ENCODE data around the gene DUS1L. TPM values are rescaled to one million over a fixed set of nuclear protein-coding genes. Genes with fewer than 3 reads are reported as not detected.

DUS1L gene
- polyA plus RNA-seq, 1 donor (not counting 4 experiments of a cell fraction or from before 2014, with no cell fraction given), result 49.1 TPM

DNA sequence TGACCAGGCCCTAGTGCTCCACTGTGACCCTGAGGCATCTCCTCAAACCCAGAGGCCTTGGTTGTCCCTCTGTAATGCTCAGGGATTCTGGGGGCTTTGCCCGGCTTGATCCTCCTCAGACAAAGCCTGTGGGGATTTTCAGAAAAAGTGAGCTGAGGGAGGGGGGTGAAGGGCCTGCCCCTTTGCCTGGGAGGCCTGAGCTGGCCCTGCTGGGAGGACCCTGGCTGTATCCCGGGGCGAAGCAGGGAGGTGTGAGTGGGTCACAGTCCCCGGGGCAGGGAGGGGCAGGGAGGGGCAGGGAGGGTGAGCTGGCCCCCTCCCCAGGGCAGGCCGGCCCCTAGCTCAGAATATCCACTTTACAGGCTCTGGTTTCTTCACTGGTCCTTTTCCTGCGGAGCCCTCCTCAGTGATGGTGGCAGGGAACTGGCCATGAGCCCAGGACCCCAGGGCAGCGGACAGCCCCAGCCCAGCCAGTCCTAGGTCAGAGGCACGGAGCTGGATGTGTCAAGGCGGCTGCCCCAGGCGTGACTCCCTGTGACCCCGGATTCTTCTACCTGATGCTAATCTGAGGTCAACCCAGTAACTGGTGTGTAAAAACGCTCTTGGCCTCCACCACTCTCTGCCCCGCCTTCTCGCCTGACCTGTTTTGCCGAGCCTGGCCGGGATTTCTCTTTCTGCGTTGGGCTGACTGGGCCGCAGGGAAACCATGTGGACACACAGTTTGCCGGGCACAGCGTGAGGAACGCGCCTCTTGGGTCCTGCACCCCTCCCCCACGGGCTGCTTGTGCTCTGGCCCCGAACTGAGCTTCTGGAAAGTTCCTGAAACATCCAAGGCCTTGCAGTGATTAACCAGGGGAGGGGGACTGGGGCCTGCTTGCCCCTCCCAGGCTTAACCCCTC is 38.2 kb upstream of the DUS1L start:
- peak overlapping the region; percentile 2 for H3K4me2 ChIP-seq (ENCODE audit: control insufficient read depth, extremely low read depth, insufficient read depth, low read depth, low read length)
- dilution Hi-C loops (cut with MboI; ENCODE audit: extremely low pct_ligation_motif_present, low sequenced_read_pairs), result no loop called here
- no peak overlapping the region for H2AFZ ChIP-seq (ENCODE audit: control insufficient read depth, low read length)
- no peaks in the 10 kb centered on the region for H3K79me2 ChIP-seq (ENCODE audit: control insufficient read depth, insufficient read depth, low read length)
- peaks cover 2% of the 10 kb centered on the region for H3K9me1 ChIP-seq (ENCODE audit: control insufficient read depth, extremely low read depth, insufficient read depth, low read length)
- FAIRE-seq, result no peak
- no peaks in the 10 kb centered on the region for H4K20me1 ChIP-seq (ENCODE audit: control insufficient read depth, extremely low read depth, insufficient read depth, low read length)
- no peaks in the 10 kb centered on the region for H3K27me3 ChIP-seq (ENCODE audit: control insufficient read depth, extremely low read depth, insufficient read depth, low read length)
- no peak for DNase-seq (ENCODE audit: low read depth, low spot score)
- H3K36me3 ChIP-seq (ENCODE audit: control insufficient read depth in 2 of 2, extremely low read depth in 1 of 2, insufficient read depth in 2 of 2, low read length in 2 of 2), result peaks cover 2 to 6% of the 10 kb centered on the region in 2 experiments
- H3K4me3 ChIP-seq (ENCODE audit: control insufficient read depth in 2 of 3, extremely low read depth in 1 of 3, insufficient read depth in 2 of 3, low read depth in 1 of 3, low read length in 3 of 3), result no peak overlapping the region
- TF ChIP-seq EZH2 (IDR thresholded peaks at IDR 0.05; ENCODE audit: low read length), result no peak
- TF ChIP-seq, protein P1, sequence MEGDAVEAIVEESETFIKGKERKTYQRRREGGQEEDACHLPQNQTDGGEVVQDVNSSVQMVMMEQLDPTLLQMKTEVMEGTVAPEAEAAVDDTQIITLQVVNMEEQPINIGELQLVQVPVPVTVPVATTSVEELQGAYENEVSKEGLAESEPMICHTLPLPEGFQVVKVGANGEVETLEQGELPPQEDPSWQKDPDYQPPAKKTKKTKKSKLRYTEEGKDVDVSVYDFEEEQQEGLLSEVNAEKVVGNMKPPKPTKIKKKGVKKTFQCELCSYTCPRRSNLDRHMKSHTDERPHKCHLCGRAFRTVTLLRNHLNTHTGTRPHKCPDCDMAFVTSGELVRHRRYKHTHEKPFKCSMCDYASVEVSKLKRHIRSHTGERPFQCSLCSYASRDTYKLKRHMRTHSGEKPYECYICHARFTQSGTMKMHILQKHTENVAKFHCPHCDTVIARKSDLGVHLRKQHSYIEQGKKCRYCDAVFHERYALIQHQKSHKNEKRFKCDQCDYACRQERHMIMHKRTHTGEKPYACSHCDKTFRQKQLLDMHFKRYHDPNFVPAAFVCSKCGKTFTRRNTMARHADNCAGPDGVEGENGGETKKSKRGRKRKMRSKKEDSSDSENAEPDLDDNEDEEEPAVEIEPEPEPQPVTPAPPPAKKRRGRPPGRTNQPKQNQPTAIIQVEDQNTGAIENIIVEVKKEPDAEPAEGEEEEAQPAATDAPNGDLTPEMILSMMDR (optimal IDR thresholded peaks at IDR 0.05 in 1 of 3, IDR thresholded peaks at IDR 0.05 in 1 of 3, conservative IDR thresholded peaks at IDR 0.05 in 1 of 3; ENCODE audit: extremely low read depth in 1 of 3, insufficient read depth in 2 of 3, low read length in 3 of 3), result no peak
- H3K9me3 ChIP-seq (ENCODE audit: control insufficient read depth, low read depth, low read length), result no peaks in the 10 kb centered on the region
- peaks cover 39% of the 10 kb centered on the region for H3K4me1 ChIP-seq (ENCODE audit: control insufficient read depth, extremely low read depth, insufficient read depth, low read length)
- no peak overlapping the region for H3K9ac ChIP-seq (ENCODE audit: control insufficient read depth, extremely low read depth, insufficient read depth, low read length)
- no peak overlapping the region for H3K27ac ChIP-seq (ENCODE audit: control insufficient read depth, insufficient read depth, low read length)

DNA sequence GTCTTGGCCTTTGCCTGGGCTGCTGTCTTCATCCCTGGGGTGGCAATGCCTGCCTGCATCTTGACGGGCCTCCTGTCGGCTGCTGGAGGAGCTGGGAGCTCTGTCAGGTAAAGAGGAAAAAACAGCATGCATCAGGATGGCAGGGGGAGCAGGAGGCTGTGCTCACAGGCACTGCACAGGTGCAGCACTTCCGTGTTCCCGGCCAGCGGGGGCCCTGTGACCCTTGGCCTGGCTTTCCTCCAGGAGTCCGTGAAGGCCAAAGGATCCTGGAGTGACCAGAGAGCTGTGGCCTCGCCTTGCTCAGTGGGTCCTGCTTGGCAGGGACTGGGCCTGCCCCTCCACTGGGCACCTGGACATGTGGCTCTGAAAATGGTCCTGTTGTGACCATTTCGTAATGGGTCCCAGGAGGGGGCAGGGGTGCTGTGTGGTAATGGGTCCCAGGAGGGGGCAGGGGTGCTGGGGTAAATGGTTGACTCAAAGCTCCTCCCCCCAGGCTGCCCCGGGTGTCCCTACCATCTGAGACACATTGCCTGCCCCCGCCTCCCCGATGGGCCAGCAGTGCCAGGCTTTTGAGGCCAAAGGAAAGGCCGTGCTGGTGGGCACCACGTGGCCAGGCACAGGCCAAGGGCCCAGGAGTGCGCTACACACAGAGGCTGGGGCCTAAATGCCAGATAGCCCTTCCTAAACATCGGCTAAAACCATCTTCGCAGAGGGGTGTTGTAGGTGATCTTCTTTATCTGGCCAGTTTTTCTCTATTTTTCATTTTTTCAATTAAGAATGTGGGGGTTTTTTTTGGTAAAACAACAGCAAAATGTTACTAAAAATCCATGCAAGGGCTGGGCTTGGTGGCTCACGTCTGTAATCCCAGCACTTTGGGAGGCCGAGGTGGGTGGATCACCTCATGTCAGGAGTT is 36.4 kb upstream of the DUS1L start:
- dilution Hi-C loops (cut with MboI; ENCODE audit: extremely low pct_ligation_motif_present, low sequenced_read_pairs), result no loop called here
- Histone ChIP-seq H3K9me3 (ENCODE audit: control insufficient read depth, low read depth, low read length) (no peaks in the 10 kb centered on the region), H3K36me3 (ENCODE audit: control insufficient read depth in 2 of 2, extremely low read depth in 1 of 2, insufficient read depth in 2 of 2, low read length in 2 of 2) (no peaks in the 10 kb centered on the region), H3K27me3 (ENCODE audit: control insufficient read depth, extremely low read depth, insufficient read depth, low read length) (no peaks in the 10 kb centered on the region), H3K9me1 (ENCODE audit: control insufficient read depth, extremely low read depth, insufficient read depth, low read length) (peaks cover 2% of the 10 kb centered on the region), H3K4me3 (ENCODE audit: control insufficient read depth in 2 of 3, extremely low read depth in 1 of 3, insufficient read depth in 2 of 3, low read depth in 1 of 3, low read length in 3 of 3) (no peak overlapping the region), H2AFZ (ENCODE audit: control insufficient read depth, low read length) (no peak overlapping the region), H3K4me1 (ENCODE audit: control insufficient read depth, extremely low read depth, insufficient read depth, low read length) (peaks cover 39% of the 10 kb centered on the region), H3K27ac (ENCODE audit: control insufficient read depth, insufficient read depth, low read length) (no peak overlapping the region), H3K79me2 (ENCODE audit: control insufficient read depth, insufficient read depth, low read length) (peaks cover 8% of the 10 kb centered on the region), H3K4me2 (ENCODE audit: control insufficient read depth, extremely low read depth, insufficient read depth, low read depth, low read length) (no peak overlapping the region), H3K9ac (ENCODE audit: control insufficient read depth, extremely low read depth, insufficient read depth, low read length) (no peak overlapping the region), H4K20me1 (ENCODE audit: control insufficient read depth, extremely low read depth, insufficient read depth, low read length) (peaks cover under 1% of the 10 kb centered on the region)
- no peak for TF ChIP-seq EZH2 (IDR thresholded peaks at IDR 0.05; ENCODE audit: low read length)
- TF ChIP-seq, protein P1 (optimal IDR thresholded peaks at IDR 0.05 in 1 of 3, IDR thresholded peaks at IDR 0.05 in 1 of 3, conservative IDR thresholded peaks at IDR 0.05 in 1 of 3; ENCODE audit: extremely low read depth in 1 of 3, insufficient read depth in 2 of 3, low read length in 3 of 3), result no peak
- FAIRE-seq, result no peak
- DNase-seq (ENCODE audit: low read depth, low spot score), result no peak

Data from keratinocyte (primary cell).